ENCODE results near the gene AAK1. TPM values are rescaled to one million over a fixed set of nuclear protein-coding genes. Genes with fewer than 3 reads are reported as not detected.

The AAK1 gene
- total and polyA plus RNA-seq, 4 experiments from 2014 or later, result 27.6 to 225 (median 175) TPM

DNA sequence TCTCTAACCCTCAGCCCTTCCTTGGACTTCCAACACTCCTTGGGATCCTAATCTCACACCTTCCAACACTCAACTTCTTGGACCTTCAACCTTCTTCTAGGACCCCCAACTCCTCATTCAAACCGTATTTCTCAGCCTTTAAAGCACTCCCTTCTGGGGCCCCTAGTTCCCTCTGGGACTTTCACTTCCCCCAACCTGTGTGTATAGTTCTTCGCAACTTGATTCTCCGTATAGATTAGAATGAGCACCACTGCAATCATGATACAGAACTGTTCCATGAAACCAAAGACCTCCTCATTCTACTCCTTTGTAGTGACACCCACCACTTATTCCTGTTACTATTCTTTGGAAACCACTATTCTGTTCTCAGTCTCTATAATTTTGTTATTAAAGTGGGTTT is 144.3 kb downstream of the AAK1 start:
- H3K4me1 Mint-ChIP-seq, result peaks cover 13 to 21% (median 17%) of the 10 kb centered on the region in 4 donors
- H3K27ac Mint-ChIP-seq, result peak overlapping the region; percentile 65 to 95 (median 77)
- H3K27me3 ChIP-seq (ENCODE audit: insufficient read depth, low read length), result no peaks in the 10 kb centered on the region
- H3K4me3 Mint-ChIP-seq, result no peak overlapping the region
- peaks cover 23% of the 10 kb centered on the region for H3K4me1 ChIP-seq (ENCODE audit: insufficient read depth, low read length)
- H3K4me3 ChIP-seq (ENCODE audit: low read length in 2 of 2), result no peak overlapping the region
- H3K36me3 Mint-ChIP-seq, result peaks cover 44 to 60% of the 10 kb centered on the region in 2 donors
- peaks cover 61% of the 10 kb centered on the region for H3K36me3 ChIP-seq (ENCODE audit: insufficient read depth, low read length)
- no peak overlapping the region for H3K27ac ChIP-seq (ENCODE audit: low read depth, low read length)
- no peaks in the 10 kb centered on the region for H3K9me3 Mint-ChIP-seq
- no peak for DNase-seq
- CTCF ChIA-PET (ENCODE audit: partially characterized antibody), result no interaction called here
- intact Hi-C loops (cut with micrococcal nuclease), result no loop called here
- H3K9me3 ChIP-seq (ENCODE audit: control insufficient read depth in 1 of 2, low read length in 2 of 2), result no peaks in the 10 kb centered on the region
- POLR2A ChIA-PET (ENCODE audit: partially characterized antibody), result no interaction called here
- H3K27me3 Mint-ChIP-seq, result no peaks in the 10 kb centered on the region

DNA sequence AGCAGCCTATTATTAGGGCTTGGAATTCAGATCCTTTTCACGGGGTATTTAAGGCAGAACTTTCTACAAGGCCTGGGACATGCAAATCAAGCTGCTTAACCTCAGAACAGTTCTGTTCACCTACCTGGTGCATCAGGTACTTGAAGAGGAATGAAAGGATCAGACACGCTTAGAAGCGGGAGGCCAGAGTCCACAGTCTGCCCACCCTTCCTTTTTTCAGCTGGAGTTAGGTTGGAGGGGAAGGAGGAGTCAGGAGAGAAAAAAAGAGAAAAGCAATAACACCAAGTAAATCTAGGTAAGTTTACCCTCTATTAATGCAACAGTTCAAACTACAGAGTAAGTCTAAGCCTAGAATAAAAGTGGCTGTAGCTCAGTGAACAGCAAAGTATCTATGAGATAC is 147.7 kb downstream of the AAK1 start:
- H3K9me3 Mint-ChIP-seq, result peaks cover 0 to 5% (median 0%) of the 10 kb centered on the region in 8 donors
- Histone ChIP-seq H3K9me3 (ENCODE audit: control insufficient read depth in 1 of 2, low read length in 2 of 2) (no peaks in the 10 kb centered on the region), H3K27ac (ENCODE audit: low read depth, low read length) (no peak overlapping the region), H3K4me1 (ENCODE audit: insufficient read depth, low read length) (peaks cover 29% of the 10 kb centered on the region), H3K36me3 (ENCODE audit: insufficient read depth, low read length) (peaks cover 58% of the 10 kb centered on the region), H3K27me3 (ENCODE audit: insufficient read depth, low read length) (no peaks in the 10 kb centered on the region), H3K4me3 (ENCODE audit: low read length in 2 of 2) (no peak overlapping the region)
- DNase-seq, result no peak
- POLR2A ChIA-PET (ENCODE audit: partially characterized antibody), result interaction anchor here (0.7 to 1.0 kb wide), 2 partner anchors 59 to 134 kb away, joined by 3 to 4 read pairs; partner anchors contain the start of gene NFU1
- H3K27me3 Mint-ChIP-seq, result no peaks in the 10 kb centered on the region
- H3K36me3 Mint-ChIP-seq, result peaks cover 51 to 76% of the 10 kb centered on the region in 2 donors
- H3K4me3 Mint-ChIP-seq, result no peak overlapping the region
- CTCF ChIA-PET (ENCODE audit: partially characterized antibody), result no interaction called here
- peaks cover 15 to 31% (median 23%) of the 10 kb centered on the region in 4 donors for H3K4me1 Mint-ChIP-seq
- intact Hi-C loops (cut with micrococcal nuclease), result no loop called here
- H3K27ac Mint-ChIP-seq, result peak overlapping the region in 2 of 7 donors; percentile 41 to 66

DNA sequence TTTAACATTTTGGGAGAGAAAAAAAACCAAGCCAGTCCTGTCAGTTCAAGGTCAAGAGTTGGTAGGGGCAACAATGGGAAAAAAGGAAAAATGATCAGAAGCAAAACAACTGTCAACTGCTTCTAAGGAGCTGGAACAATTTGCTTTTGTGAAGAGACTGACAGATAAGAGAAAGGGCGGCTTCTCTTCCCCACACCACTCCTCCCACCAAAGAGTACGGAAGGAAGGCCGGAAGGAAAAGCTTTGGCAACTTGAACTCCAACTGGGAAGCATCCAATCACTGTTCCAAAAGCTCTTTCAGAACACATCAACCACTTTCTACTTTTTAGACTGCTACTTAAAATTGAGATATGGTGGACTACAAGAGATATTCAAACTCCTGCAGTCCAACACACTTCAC is 148.5 kb downstream of the AAK1 start:
- peak overlapping the region in 3 of 7 donors; percentile 55 to 68 (median 55) for H3K27ac Mint-ChIP-seq
- Histone ChIP-seq H3K4me1 (ENCODE audit: insufficient read depth, low read length) (peaks cover 23% of the 10 kb centered on the region), H3K4me3 (ENCODE audit: low read length in 2 of 2) (no peak overlapping the region), H3K36me3 (ENCODE audit: insufficient read depth, low read length) (peaks cover 53% of the 10 kb centered on the region), H3K9me3 (ENCODE audit: control insufficient read depth in 1 of 2, low read length in 2 of 2) (no peaks in the 10 kb centered on the region), H3K27me3 (ENCODE audit: insufficient read depth, low read length) (no peaks in the 10 kb centered on the region), H3K27ac (ENCODE audit: low read depth, low read length) (no peak overlapping the region)
- no peak overlapping the region for H3K4me3 Mint-ChIP-seq
- ChIA-PET CTCF (ENCODE audit: partially characterized antibody) (interaction anchor here (0.9 to 1.3 kb wide), 2 partner anchors 12 to 118 kb away, joined by 4 read pairs; no protein-coding TSS in a partner anchor), POLR2A (ENCODE audit: partially characterized antibody) (no interaction called here)
- peaks cover 0 to 5% (median 0%) of the 10 kb centered on the region in 8 donors for H3K9me3 Mint-ChIP-seq
- DNase-seq, result no peak
- peaks cover 15 to 22% (median 20%) of the 10 kb centered on the region in 4 donors for H3K4me1 Mint-ChIP-seq
- H3K36me3 Mint-ChIP-seq, result peaks cover 56 to 79% of the 10 kb centered on the region in 2 donors
- H3K27me3 Mint-ChIP-seq, result no peaks in the 10 kb centered on the region
- intact Hi-C loops (cut with micrococcal nuclease), result no loop called here

DNA sequence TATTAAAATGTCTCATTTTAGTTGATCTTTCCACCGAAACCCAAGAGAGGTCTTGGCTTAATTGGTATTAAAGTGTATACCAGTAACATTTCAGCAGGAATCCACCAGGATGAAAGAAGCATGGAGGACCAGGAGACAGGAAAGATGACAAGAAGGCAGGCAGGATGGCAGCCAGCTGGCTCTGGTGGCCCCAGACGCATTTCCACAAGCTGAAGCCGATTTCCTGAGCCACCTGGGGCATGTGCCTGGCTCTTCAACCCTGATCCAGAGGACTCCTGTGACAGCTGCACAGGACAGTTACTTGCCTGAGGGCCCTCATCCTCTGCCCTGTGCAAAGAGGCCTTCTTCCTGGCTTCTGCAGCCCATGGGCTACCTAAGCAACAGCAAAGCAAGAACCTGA is 149.4 kb downstream of the AAK1 start:
- Histone ChIP-seq H3K27me3 (ENCODE audit: insufficient read depth, low read length) (no peaks in the 10 kb centered on the region), H3K36me3 (ENCODE audit: insufficient read depth, low read length) (peaks cover 45% of the 10 kb centered on the region), H3K27ac (ENCODE audit: low read depth, low read length) (no peak overlapping the region), H3K4me1 (ENCODE audit: insufficient read depth, low read length) (peaks cover 15% of the 10 kb centered on the region), H3K9me3 (ENCODE audit: control insufficient read depth in 1 of 2, low read length in 2 of 2) (no peaks in the 10 kb centered on the region), H3K4me3 (ENCODE audit: low read length in 2 of 2) (no peak overlapping the region)
- POLR2A ChIA-PET (ENCODE audit: partially characterized antibody), result no interaction called here
- peaks cover 53 to 80% of the 10 kb centered on the region in 2 donors for H3K36me3 Mint-ChIP-seq
- H3K4me3 Mint-ChIP-seq, result no peak overlapping the region
- intact Hi-C loops (cut with micrococcal nuclease), result no loop called here
- CTCF ChIA-PET (ENCODE audit: partially characterized antibody), result interaction anchor here (0.9 to 1.3 kb wide), 2 partner anchors 12 to 118 kb away, joined by 4 read pairs; no protein-coding TSS in a partner anchor
- no peak for DNase-seq
- peaks cover 0 to 5% (median 0%) of the 10 kb centered on the region in 8 donors for H3K9me3 Mint-ChIP-seq
- peak overlapping the region in 2 of 7 donors; percentile 18 to 30 for H3K27ac Mint-ChIP-seq
- no peaks in the 10 kb centered on the region for H3K27me3 Mint-ChIP-seq
- H3K4me1 Mint-ChIP-seq, result peaks cover 9 to 19% (median 16%) of the 10 kb centered on the region in 4 donors

DNA sequence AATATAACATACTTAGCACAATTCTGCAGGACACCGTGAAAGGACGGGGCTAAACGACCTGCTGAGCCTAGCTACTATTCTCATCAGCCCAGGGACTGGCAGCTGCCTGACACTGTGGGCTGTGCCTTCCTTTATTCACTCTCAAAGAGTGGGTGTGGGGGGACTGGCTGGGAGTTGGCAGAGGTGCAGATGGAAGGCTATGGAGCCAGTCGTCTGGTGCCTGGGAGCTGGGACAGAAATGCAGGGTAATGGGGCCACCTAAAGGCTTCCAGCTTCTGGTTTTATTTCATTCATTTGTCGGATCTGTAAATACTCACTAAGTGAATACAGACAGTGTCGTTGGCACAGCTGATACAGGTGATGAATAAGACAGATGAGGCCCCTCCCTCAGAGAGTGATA is 150.3 kb downstream of the AAK1 start:
- H3K9me3 ChIP-seq (ENCODE audit: control insufficient read depth in 1 of 2, low read length in 2 of 2), result no peaks in the 10 kb centered on the region
- no peak overlapping the region for H3K4me3 ChIP-seq (ENCODE audit: low read length in 2 of 2)
- intact Hi-C loops (cut with micrococcal nuclease), result no loop called here
- peaks cover 15% of the 10 kb centered on the region for H3K4me1 ChIP-seq (ENCODE audit: insufficient read depth, low read length)
- POLR2A ChIA-PET (ENCODE audit: partially characterized antibody), result no interaction called here
- H3K9me3 Mint-ChIP-seq, result peaks cover 0 to 5% (median 0%) of the 10 kb centered on the region in 8 donors
- CTCF ChIA-PET (ENCODE audit: partially characterized antibody), result no interaction called here
- peaks cover 10 to 19% (median 15%) of the 10 kb centered on the region in 4 donors for H3K4me1 Mint-ChIP-seq
- H3K27me3 ChIP-seq (ENCODE audit: insufficient read depth, low read length), result no peaks in the 10 kb centered on the region
- H3K27ac ChIP-seq (ENCODE audit: low read depth, low read length), result no peak overlapping the region
- peaks cover 36% of the 10 kb centered on the region for H3K36me3 ChIP-seq (ENCODE audit: insufficient read depth, low read length)
- peaks cover 49 to 80% of the 10 kb centered on the region in 2 donors for H3K36me3 Mint-ChIP-seq
- peak overlapping the region in 3 of 7 donors; percentile 33 to 70 (median 68) for H3K27ac Mint-ChIP-seq
- H3K4me3 Mint-ChIP-seq, result no peak overlapping the region
- DNase-seq, result no peak
- H3K27me3 Mint-ChIP-seq, result no peaks in the 10 kb centered on the region

DNA sequence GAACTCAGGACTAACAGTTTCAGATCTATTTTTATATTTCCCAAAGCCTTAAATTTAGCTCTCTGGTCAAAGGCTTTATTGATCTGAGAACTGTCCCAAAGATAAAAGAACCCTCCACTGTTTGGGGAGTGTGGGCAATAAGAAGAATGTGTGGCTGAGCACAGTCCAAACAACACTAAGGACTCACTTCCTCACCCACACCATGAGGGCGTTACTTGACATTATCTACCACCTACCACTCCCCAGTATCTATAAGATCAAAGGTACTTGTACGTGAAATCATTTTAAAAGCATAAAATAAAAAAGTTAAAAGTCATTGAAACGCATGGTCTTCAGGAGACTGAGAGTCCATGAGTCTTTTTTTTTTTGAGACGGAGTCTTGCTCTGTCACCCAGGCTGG is 151.7 kb downstream of the AAK1 start:
- Histone ChIP-seq H3K36me3 (ENCODE audit: insufficient read depth, low read length) (peaks cover 37% of the 10 kb centered on the region), H3K27ac (ENCODE audit: low read depth, low read length) (no peak overlapping the region), H3K27me3 (ENCODE audit: insufficient read depth, low read length) (no peaks in the 10 kb centered on the region), H3K4me3 (ENCODE audit: low read length in 2 of 2) (no peak overlapping the region), H3K9me3 (ENCODE audit: control insufficient read depth in 1 of 2, low read length in 2 of 2) (no peaks in the 10 kb centered on the region), H3K4me1 (ENCODE audit: insufficient read depth, low read length) (peaks cover 15% of the 10 kb centered on the region)
- H3K4me1 Mint-ChIP-seq, result peaks cover 10 to 23% (median 15%) of the 10 kb centered on the region in 4 donors
- POLR2A ChIA-PET (ENCODE audit: partially characterized antibody), result no interaction called here
- CTCF ChIA-PET (ENCODE audit: partially characterized antibody), result interaction anchor here (0.7 kb wide), 1 partner anchor 636 kb away, joined by 3 read pairs; no protein-coding TSS in a partner anchor
- H3K27ac Mint-ChIP-seq, result peak overlapping the region in 2 of 7 donors; percentile 43 to 70
- H3K27me3 Mint-ChIP-seq, result no peaks in the 10 kb centered on the region
- DNase-seq, result no peak
- intact Hi-C loops (cut with micrococcal nuclease), result no loop called here
- no peak overlapping the region for H3K4me3 Mint-ChIP-seq
- peaks cover 56 to 78% of the 10 kb centered on the region in 2 donors for H3K36me3 Mint-ChIP-seq
- H3K9me3 Mint-ChIP-seq, result peaks cover 0 to 5% (median 0%) of the 10 kb centered on the region in 8 donors

DNA sequence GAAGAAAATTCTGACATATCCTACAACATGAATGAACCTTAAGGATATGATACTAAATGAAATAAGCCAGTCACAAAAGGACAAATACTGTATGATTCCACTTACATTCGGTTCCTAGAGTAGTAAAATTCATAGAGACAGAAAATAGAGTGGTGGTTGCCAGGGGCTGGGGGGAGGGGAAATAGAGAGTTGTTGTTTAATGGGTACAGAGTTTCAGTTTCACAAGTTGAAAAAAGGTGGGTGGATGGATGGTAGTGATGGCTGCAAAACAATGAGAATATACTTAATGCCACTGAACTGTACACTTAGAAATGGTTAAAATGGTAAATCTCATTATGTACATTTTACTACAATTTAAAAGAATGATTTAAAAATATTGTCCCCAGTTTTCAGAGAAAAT is 153.1 kb downstream of the AAK1 start:
- peaks cover 10 to 23% (median 16%) of the 10 kb centered on the region in 4 donors for H3K4me1 Mint-ChIP-seq
- Histone ChIP-seq H3K36me3 (ENCODE audit: insufficient read depth, low read length) (peaks cover 31% of the 10 kb centered on the region), H3K9me3 (ENCODE audit: control insufficient read depth in 1 of 2, low read length in 2 of 2) (no peaks in the 10 kb centered on the region), H3K27ac (ENCODE audit: low read depth, low read length) (no peak overlapping the region), H3K27me3 (ENCODE audit: insufficient read depth, low read length) (no peaks in the 10 kb centered on the region), H3K4me3 (ENCODE audit: low read length in 2 of 2) (no peak overlapping the region), H3K4me1 (ENCODE audit: insufficient read depth, low read length) (peaks cover 15% of the 10 kb centered on the region)
- ChIA-PET CTCF (ENCODE audit: partially characterized antibody) (interaction anchor here (0.9 kb wide), 1 partner anchor 14 kb away, joined by 3 read pairs; no protein-coding TSS in a partner anchor), POLR2A (ENCODE audit: partially characterized antibody) (no interaction called here)
- intact Hi-C loops (cut with micrococcal nuclease), result no loop called here
- no peaks in the 10 kb centered on the region for H3K27me3 Mint-ChIP-seq
- peak overlapping the region in 6 of 7 donors; percentile 12 to 70 (median 55) for H3K27ac Mint-ChIP-seq
- peaks cover 58 to 73% of the 10 kb centered on the region in 2 donors for H3K36me3 Mint-ChIP-seq
- H3K9me3 Mint-ChIP-seq, result peaks cover 0 to 5% (median 0%) of the 10 kb centered on the region in 8 donors
- no peak overlapping the region for H3K4me3 Mint-ChIP-seq
- peak in 2 of 5 donors; percentile 5 to 20 for DNase-seq
